Glutamatergic neuron (in vitro differentiated cells): ENCODE measurements around the gene TTBK1. TPM values are rescaled to one million over a fixed set of nuclear protein-coding genes. Genes with fewer than 3 reads are reported as not detected.

ENCODE experiments used
- DNase-seq: peaks from one replicate; pipeline ENCODE4 v3.0.0; 2022
- H3K27ac Mint-ChIP-seq: one replicate; pipeline ENCODE4 v1.8.0; 2020; ENCODE audit warnings: mild to moderate bottlenecking, mixed read lengths, inconsistent platforms; ENCODE audit not compliant: unreplicated experiment
- H3K27me3 Mint-ChIP-seq: one replicate; pipeline ENCODE4 v1.8.0; 2020; ENCODE audit warnings: mild to moderate bottlenecking, moderate library complexity, mixed read lengths, inconsistent platforms; ENCODE audit not compliant: unreplicated experiment
- H3K36me3 Mint-ChIP-seq: one replicate; pipeline ENCODE4 v1.8.0; 2020; ENCODE audit warnings: mild to moderate bottlenecking, mixed read lengths, inconsistent platforms; ENCODE audit not compliant: unreplicated experiment
- H3K4me1 Mint-ChIP-seq: one replicate; pipeline ENCODE4 v1.8.0; 2020; ENCODE audit warnings: mild to moderate bottlenecking, low read depth, mixed read lengths, inconsistent platforms; ENCODE audit not compliant: unreplicated experiment
- H3K4me3 Mint-ChIP-seq: one replicate; pipeline ENCODE4 v1.8.0; 2020; ENCODE audit warnings: mild to moderate bottlenecking, mixed read lengths, inconsistent platforms; ENCODE audit not compliant: unreplicated experiment
- H3K9me3 Mint-ChIP-seq: one replicate; pipeline ENCODE4 v1.8.0; 2020; ENCODE audit warnings: mild to moderate bottlenecking, moderate library complexity, mixed read lengths, inconsistent platforms; ENCODE audit not compliant: unreplicated experiment
- CTCF ChIP-seq: fragments of 200-600 bp; sonication (generic); IDR thresholded peaks from one replicate; pipeline ENCODE4 v1.5.0; 2021; ENCODE audit not compliant: partially characterized antibody, unreplicated experiment
- total RNA-seq: library from RNA; stranded (reverse); fragmentation: NEBNext Ultra II Directional; extraction: Animal tissue kit (Norgen Biotek cat#: 25700); gene quantifications from one replicate; pipeline ENCODE4 v1.2.1, GENCODE V29; 2021; ENCODE audit not compliant: unreplicated experiment

TTBK1 gene
- total RNA-seq, 1 donor from 2014 or later, result 47.3 TPM

- peaks cover 17% of the 10 kb centered on the region for H3K4me1 Mint-ChIP-seq
- H3K9me3 Mint-ChIP-seq, result peaks cover 10% of the 10 kb centered on the region
- H3K27ac Mint-ChIP-seq, result peak overlapping the region; percentile 39
- H3K36me3 Mint-ChIP-seq, result no peaks in the 10 kb centered on the region
- TF ChIP-seq CTCF, result no peak
- H3K4me3 Mint-ChIP-seq, result peak overlapping the region; percentile 92
- H3K27me3 Mint-ChIP-seq, result peaks cover 15% of the 10 kb centered on the region
- DNase-seq, result peak; percentile 88
Measured at GRCh38 chr6:43247114-43247999, 4.1 kb downstream of the TTBK1 start.

GRCh38 chr6:43248101-43248500 lies 4.8 kb downstream of the TTBK1 start:
- H3K36me3 Mint-ChIP-seq, result no peaks in the 10 kb centered on the region
- H3K27ac Mint-ChIP-seq, result no peak overlapping the region
- peaks cover 17% of the 10 kb centered on the region for H3K4me1 Mint-ChIP-seq

GRCh38 chr6:43248791-43249190 lies 5.5 kb downstream of the TTBK1 start:
- peaks cover 17% of the 10 kb centered on the region for H3K4me1 Mint-ChIP-seq
- H3K9me3 Mint-ChIP-seq, result peaks cover 12% of the 10 kb centered on the region
- no peak for TF ChIP-seq CTCF
- peaks cover 19% of the 10 kb centered on the region for H3K27me3 Mint-ChIP-seq
- H3K36me3 Mint-ChIP-seq, result no peaks in the 10 kb centered on the region
- H3K27ac Mint-ChIP-seq, result no peak overlapping the region
- no peak for DNase-seq
- H3K4me3 Mint-ChIP-seq, result no peak overlapping the region

More at GRCh38 chr6:43248101-43248500, 4.8 kb downstream of the TTBK1 start:
- Mint-ChIP-seq H3K4me3 (peak overlapping the region; percentile 92), H3K27me3 (peaks cover 19% of the 10 kb centered on the region), H3K9me3 (peaks cover 12% of the 10 kb centered on the region)
- no peak for DNase-seq
- TF ChIP-seq CTCF, result no peak

- no peak for TF ChIP-seq CTCF
- peak overlapping the region; percentile 82 for H3K4me3 Mint-ChIP-seq
- H3K36me3 Mint-ChIP-seq, result peaks cover 6% of the 10 kb centered on the region
- peaks cover 16% of the 10 kb centered on the region for H3K9me3 Mint-ChIP-seq
- peak overlapping the region; percentile 90 for H3K27ac Mint-ChIP-seq
- peaks cover 21% of the 10 kb centered on the region for H3K27me3 Mint-ChIP-seq
- DNase-seq, result peak; percentile 67
- peaks cover 19% of the 10 kb centered on the region for H3K4me1 Mint-ChIP-seq
Measured at GRCh38 chr6:43250992-43251373, 7.7 kb downstream of the TTBK1 start.

GRCh38 chr6:43253401-43253800 lies 10.1 kb downstream of the TTBK1 start:
- DNase-seq, result no peak
- H3K27ac Mint-ChIP-seq, result no peak overlapping the region
- H3K9me3 Mint-ChIP-seq, result peaks cover 18% of the 10 kb centered on the region
- H3K27me3 Mint-ChIP-seq, result peaks cover 16% of the 10 kb centered on the region
- H3K4me1 Mint-ChIP-seq, result peaks cover 17% of the 10 kb centered on the region
- no peak for TF ChIP-seq CTCF
- peaks cover 13% of the 10 kb centered on the region for H3K36me3 Mint-ChIP-seq
- H3K4me3 Mint-ChIP-seq, result no peak overlapping the region
